IMR-90 (cell line): ENCODE results near the gene SPHK2. TPM values are rescaled to one million over a fixed set of nuclear protein-coding genes. Genes with fewer than 3 reads are reported as not detected.

ENCODE experiments used
- ATAC-seq: fragments of 200-7000 bp; cut with Tn5 transposase; 2 replicates; pipeline ENCODE4 v1.9.1; 2020; ENCODE audit warnings: low read depth, mild to moderate bottlenecking, moderate library complexity
- BruUV-seq: library from RNA; stranded (reverse); fragments of 400-500 nt; replicated peaks from 2 replicates; lab custom pipeline; 2021; lab: Mats Ljungman, UMichigan
- CTCF ChIA-PET: fragments of 300-600 bp; formaldehyde crosslinking; extraction: SDS; loops from one replicate; lab custom pipeline; 2021; ENCODE audit warnings: antibody characterized with exemption; lab: Yijun Ruan, JAX
- POLR2A ChIA-PET: fragments of 300-600 bp; sonication (Branson Sonifier 250); formaldehyde crosslinking; loops from one replicate; lab custom pipeline; 2022; ENCODE audit warnings: antibody characterized with exemption; ENCODE audit not compliant: unreplicated experiment; lab: Charles Lee
- DNase-seq: peaks from one replicate; pipeline ENCODE4 v3.0.0; 2013
- H2AFZ ChIP-seq: replicated peaks from 2 replicates; pipeline ENCODE3; 2013; ENCODE audit warnings: low read length, mild to moderate bottlenecking; ENCODE audit not compliant: poor library complexity
- H2AK5ac ChIP-seq: 2 replicates; pipeline ENCODE4 v1.6.1; 2013; ENCODE audit warnings: low read depth, low read length, inconsistent platforms
- H2AK9ac ChIP-seq: replicated peaks from 2 replicates; pipeline ENCODE3; 2013; ENCODE audit warnings: mild to moderate bottlenecking, low read depth, low read length, moderate library complexity; ENCODE audit not compliant: poor library complexity
- H2BK120ac ChIP-seq: 2 replicates; pipeline ENCODE4 v1.6.1; 2013; ENCODE audit warnings: low read depth, low read length, inconsistent platforms
- H2BK15ac ChIP-seq: 3 replicates; pipeline ENCODE4 v1.6.1; 2013; ENCODE audit warnings: low read depth, low read length, inconsistent platforms
- H2BK20ac ChIP-seq: 2 replicates; pipeline ENCODE4 v1.6.1; 2013; ENCODE audit warnings: low read depth, mild to moderate bottlenecking, inconsistent platforms, low read length, moderate library complexity
- H2BK5ac ChIP-seq: 2 replicates; pipeline ENCODE4 v1.6.1; 2013; ENCODE audit warnings: mild to moderate bottlenecking, low read depth, low read length, inconsistent platforms; ENCODE audit not compliant: poor library complexity, severe bottlenecking
- H3K14ac ChIP-seq: replicated peaks from 2 replicates; pipeline ENCODE4 v1.6.1; 2013; ENCODE audit warnings: low read depth, low read length, inconsistent platforms
- H3K18ac ChIP-seq: 2 replicates; pipeline ENCODE4 v1.6.1; 2013; ENCODE audit warnings: low read depth, low read length, control low read depth
- H3K23ac ChIP-seq: 2 replicates; pipeline ENCODE4 v1.6.1; 2013; ENCODE audit warnings: low read depth, low read length, inconsistent platforms
- H3K27ac ChIP-seq: 2 replicates; pipeline ENCODE4 v1.5.1; 2013; ENCODE audit warnings: mild to moderate bottlenecking, control low read depth, low read length; ENCODE audit not compliant: insufficient read depth
- H3K27me3 ChIP-seq: 2 replicates; pipeline ENCODE4 v1.6.1; 2013; ENCODE audit warnings: low read length; ENCODE audit not compliant: control insufficient read depth, insufficient read depth
- H3K36me3 ChIP-seq: 2 replicates; pipeline ENCODE4 v1.6.1; 2013; ENCODE audit warnings: low read length, mixed read lengths; ENCODE audit not compliant: control insufficient read depth, insufficient read depth
- H3K4ac ChIP-seq: 2 replicates; pipeline ENCODE4 v1.6.1; 2013; ENCODE audit warnings: low read depth, low read length, inconsistent platforms
- H3K4me1 ChIP-seq: 2 replicates; pipeline ENCODE4 v1.6.1; 2013; ENCODE audit warnings: low read length, mixed read lengths; ENCODE audit not compliant: control insufficient read depth, insufficient read depth
- H3K4me2 ChIP-seq: 2 replicates; pipeline ENCODE4 v1.6.1; 2013; ENCODE audit warnings: low read depth, mild to moderate bottlenecking, control low read depth, low read length, moderate library complexity
- H3K4me3 ChIP-seq: 2 replicates; pipeline ENCODE4 v1.5.1; 2013; ENCODE audit warnings: low read depth, mild to moderate bottlenecking, control low read depth, low read length, moderate library complexity; ENCODE audit not compliant: insufficient read depth
- H3K56ac ChIP-seq: 2 replicates; pipeline ENCODE4 v1.6.1; 2013; ENCODE audit warnings: low read length, inconsistent platforms; ENCODE audit not compliant: insufficient read depth; ENCODE audit errors: extremely low read depth
- H3K79me1 ChIP-seq, 2 experiments: 2 replicates each; pipeline ENCODE4 v1.6.1; 2013; ENCODE audit warnings: low read length in 2 of 2, inconsistent platforms in 1 of 2, low read depth in 1 of 2
- H3K9ac ChIP-seq: 2 replicates; pipeline ENCODE4 v1.6.1; 2013; ENCODE audit warnings: low read depth, low read length, control low read depth
- H3K9me1 ChIP-seq: 2 replicates; pipeline ENCODE4 v1.6.1; 2013; ENCODE audit warnings: low read length, inconsistent platforms; ENCODE audit not compliant: insufficient read depth
- H3K9me3 ChIP-seq: 2 replicates; pipeline ENCODE4 v1.6.1; 2013; ENCODE audit warnings: low read length; ENCODE audit not compliant: control insufficient read depth, insufficient read depth
- H4K20me1 ChIP-seq: 2 replicates; pipeline ENCODE4 v1.6.1; 2013; ENCODE audit warnings: low read length, inconsistent platforms; ENCODE audit not compliant: insufficient read depth
- H4K5ac ChIP-seq: 2 replicates; pipeline ENCODE4 v1.6.1; 2013; ENCODE audit warnings: mild to moderate bottlenecking, low read depth, low read length, control low read depth
- H4K8ac ChIP-seq, 2 experiments: 2 replicates each; pipeline ENCODE4 v1.6.1; 2013; ENCODE audit warnings: low read depth in 2 of 2, low read length in 2 of 2, control low read depth in 1 of 2, inconsistent platforms in 1 of 2
- H4K91ac ChIP-seq: 2 replicates; pipeline ENCODE4 v1.6.1; 2013; ENCODE audit warnings: low read depth, low read length, inconsistent platforms; ENCODE audit not compliant: insufficient read depth
- BHLHE40 ChIP-seq: fragments of 150-350 bp; IDR thresholded peaks from 2 replicates; pipeline ENCODE4 v1.6.1; 2016; ENCODE audit warnings: mild to moderate bottlenecking, low read depth, low read length
- CEBPB ChIP-seq: IDR thresholded peaks from 2 replicates; pipeline ENCODE4 v1.6.1; 2012; ENCODE audit warnings: low read depth, low read length, improper control_type of control experiment
- CHD1 ChIP-seq: IDR thresholded peaks from 2 replicates; pipeline ENCODE4 v1.6.1; 2012; ENCODE audit warnings: low read depth, low read length, improper control_type of control experiment
- FOS ChIP-seq: fragments of 150-350 bp; IDR thresholded peaks from 2 replicates; pipeline ENCODE4 v1.6.1; 2016; ENCODE audit warnings: low read depth, low read length
- MXI1 ChIP-seq: IDR thresholded peaks from 2 replicates; pipeline ENCODE4 v1.6.1; 2012; ENCODE audit warnings: low read depth, mild to moderate bottlenecking, low read length, moderate library complexity, borderline replicate concordance
- NFE2L2 ChIP-seq: fragments of 150-350 bp; IDR thresholded peaks from 2 replicates; pipeline ENCODE4 v1.6.1; 2016; ENCODE audit warnings: low read depth, mild to moderate bottlenecking, low read length
- POLR2A ChIP-seq: IDR thresholded peaks from 2 replicates; pipeline ENCODE4 v1.6.1; 2012; ENCODE audit warnings: mild to moderate bottlenecking, low read depth, low read length
- RAD21 ChIP-seq: IDR thresholded peaks from 2 replicates; pipeline ENCODE4 v1.6.1; 2012; ENCODE audit warnings: low read length, improper control_type of control experiment
- RCOR1 ChIP-seq: IDR thresholded peaks from 2 replicates; pipeline ENCODE4 v1.6.1; 2012; ENCODE audit warnings: mild to moderate bottlenecking, low read length, improper control_type of control experiment; ENCODE audit not compliant: insufficient replicate concordance
- RFX5 ChIP-seq: IDR thresholded peaks from 2 replicates; pipeline ENCODE4 v1.8.0; 2012; ENCODE audit warnings: low read depth, mild to moderate bottlenecking, low read length, moderate library complexity
- WGBS, 2 experiments: methylation state at CpG; one replicate each; pipeline versions ENCODE4 v1.1.5 to v1.1.7; 2013; ENCODE audit warnings: missing lambda C conversion rate in 2 of 2; ENCODE audit not compliant: insufficient read length in 1 of 2; ENCODE audit errors: extremely low coverage in 2 of 2; 5-methylcytosine and 5-hydroxymethylcytosine counted together
- dilution Hi-C: fragments of 300-500 bp; cut with HindIII; formaldehyde crosslinking; loops from one replicate; pipeline ENCODE4 v1.14.3; 2018; ENCODE audit warnings: low sequenced_read_pairs; ENCODE audit not compliant: unreplicated experiment
- in situ Hi-C: fragments of 300-500 bp; cut with MboI; formaldehyde crosslinking; loops from 3 replicates; pipeline ENCODE4 v1.14.3; 2019; ENCODE audit warnings: low sequenced_read_pairs, inconsistent platforms, mixed read lengths
- intact Hi-C: fragments of 100-400 bp; cut with micrococcal nuclease; formaldehyde crosslinking; loops from 2 replicates; pipeline ENCODE4 v1.10.0; 2022
- polyA plus RNA-seq, 3 experiments: library from polyadenylated mRNA; depleted of rRNA; stranded (reverse); fragments of >200 nt; gene quantifications; 2 replicates each; pipeline ENCODE4 v1.2.3, GENCODE V29; 2012; ENCODE audit warnings: low replicate concordance in 1 of 3
- total RNA-seq: library from RNA; depleted of rRNA; stranded (reverse); fragments of >200 nt; gene quantifications from 2 replicates; pipeline ENCODE4 v1.2.3, GENCODE V29; 2012
- TF ChIP-seq, protein P1 (sequence below): fragments of 150-350 bp; IDR thresholded peaks from 2 replicates; pipeline ENCODE4 v1.6.1; 2017; ENCODE audit warnings: mild to moderate bottlenecking, antibody characterized with exemption, low read length, low read depth
- TF ChIP-seq, protein P2 (sequence below): conservative IDR thresholded peaks from 2 replicates; pipeline ENCODE4 v1.5.1; 2012; ENCODE audit warnings: mild to moderate bottlenecking, low read depth, low read length, improper control_type of control experiment
- TF ChIP-seq, protein P3 (sequence below): fragments of 150-350 bp; IDR thresholded peaks from 2 replicates; pipeline ENCODE4 v1.6.1; 2016; ENCODE audit warnings: low read depth, mild to moderate bottlenecking, low read length, moderate library complexity, borderline replicate concordance

The SPHK2 gene
- total and polyA plus RNA-seq, 2 of the 4 experiments (the other 2 are of a cell fraction): 1.6 to 9.9 TPM

DNA sequence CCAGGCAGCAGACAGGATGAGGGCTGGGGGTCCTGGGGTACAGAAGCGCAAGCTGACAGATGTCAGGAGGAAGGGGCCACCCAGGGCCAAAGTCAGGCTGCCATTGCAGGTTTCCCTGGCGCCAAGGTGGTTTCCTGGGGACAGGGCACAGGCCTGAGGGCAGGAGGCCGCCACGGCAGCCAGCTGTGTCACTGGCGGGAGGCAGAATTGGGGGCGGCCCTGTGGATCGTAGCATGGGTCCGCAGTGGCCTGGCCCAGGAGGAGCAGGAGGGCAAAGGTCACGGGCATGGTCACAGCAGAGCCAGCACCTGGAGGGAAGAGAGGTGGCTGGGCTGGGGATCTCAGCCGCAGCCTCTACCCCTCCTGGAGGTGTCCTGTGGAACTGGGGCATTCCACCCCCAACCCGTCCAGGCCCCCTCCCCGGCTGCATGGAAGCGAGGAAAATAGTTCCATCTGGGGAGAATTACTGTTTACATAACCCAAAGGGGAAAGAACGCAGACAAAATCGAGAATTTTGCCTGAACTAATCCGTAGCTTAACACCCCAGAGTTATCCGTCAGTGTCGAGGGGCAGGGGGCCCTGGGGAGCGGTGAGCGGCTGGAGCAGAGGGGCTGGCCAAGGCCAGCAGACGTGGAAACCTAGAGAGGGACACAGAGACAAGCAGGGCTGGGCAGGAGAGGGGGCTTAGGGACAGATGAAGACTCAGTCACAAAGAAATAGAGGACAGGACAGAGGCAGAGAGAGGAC is 51.6 kb downstream of the SPHK2 start:
- Histone ChIP-seq H2BK15ac (no peak overlapping the region), H3K9ac (no peak overlapping the region), H3K23ac (no peak overlapping the region), H3K4me3 (no peak overlapping the region), H3K14ac (no peak overlapping the region), H3K27me3 (peaks cover 7% of the 10 kb centered on the region), H2AFZ (peak overlapping the region; percentile 43), H3K9me1 (no peaks in the 10 kb centered on the region), H2BK5ac (no peak overlapping the region), H4K8ac (no peak overlapping the region), H3K9me3 (no peaks in the 10 kb centered on the region), H2AK5ac (no peak overlapping the region), H3K27ac (no peak overlapping the region), H3K4ac (no peak overlapping the region), H3K4me2 (no peak overlapping the region), H2AK9ac (no peak overlapping the region), H3K56ac (no peak overlapping the region), H3K79me1 (no peaks in the 10 kb centered on the region), H3K36me3 (no peaks in the 10 kb centered on the region), H2BK120ac (no peak overlapping the region), H3K4me1 (no peaks in the 10 kb centered on the region), H4K20me1 (no peaks in the 10 kb centered on the region), H4K5ac (no peak overlapping the region), H2BK20ac (no peak overlapping the region), H3K18ac (no peak overlapping the region), H4K91ac (no peak overlapping the region)
- in situ Hi-C loops (no loop called here), intact Hi-C loops (no loop called here), dilution Hi-C loops (no loop called here)
- CTCF ChIA-PET: no interaction called here
- 62% methylated on average over 13 of the region's 21 CpGs; no CpG with 5 or more reads in 1 of the 2 experiments for WGBS, 2 experiments
- ATAC-seq: no peak
- no peak for TF ChIP-seq CEBPB
- no peak for TF ChIP-seq POLR2A
- TF ChIP-seq RCOR1: no peak
- no peak for TF ChIP-seq MXI1
- no peak for TF ChIP-seq FOS
- no peak for TF ChIP-seq CHD1
- TF ChIP-seq, protein P1, sequence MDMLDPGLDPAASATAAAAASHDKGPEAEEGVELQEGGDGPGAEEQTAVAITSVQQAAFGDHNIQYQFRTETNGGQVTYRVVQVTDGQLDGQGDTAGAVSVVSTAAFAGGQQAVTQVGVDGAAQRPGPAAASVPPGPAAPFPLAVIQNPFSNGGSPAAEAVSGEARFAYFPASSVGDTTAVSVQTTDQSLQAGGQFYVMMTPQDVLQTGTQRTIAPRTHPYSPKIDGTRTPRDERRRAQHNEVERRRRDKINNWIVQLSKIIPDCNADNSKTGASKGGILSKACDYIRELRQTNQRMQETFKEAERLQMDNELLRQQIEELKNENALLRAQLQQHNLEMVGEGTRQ: no peak
- no peak for TF ChIP-seq NFE2L2
- TF ChIP-seq RAD21: no peak
- TF ChIP-seq, protein P2, sequence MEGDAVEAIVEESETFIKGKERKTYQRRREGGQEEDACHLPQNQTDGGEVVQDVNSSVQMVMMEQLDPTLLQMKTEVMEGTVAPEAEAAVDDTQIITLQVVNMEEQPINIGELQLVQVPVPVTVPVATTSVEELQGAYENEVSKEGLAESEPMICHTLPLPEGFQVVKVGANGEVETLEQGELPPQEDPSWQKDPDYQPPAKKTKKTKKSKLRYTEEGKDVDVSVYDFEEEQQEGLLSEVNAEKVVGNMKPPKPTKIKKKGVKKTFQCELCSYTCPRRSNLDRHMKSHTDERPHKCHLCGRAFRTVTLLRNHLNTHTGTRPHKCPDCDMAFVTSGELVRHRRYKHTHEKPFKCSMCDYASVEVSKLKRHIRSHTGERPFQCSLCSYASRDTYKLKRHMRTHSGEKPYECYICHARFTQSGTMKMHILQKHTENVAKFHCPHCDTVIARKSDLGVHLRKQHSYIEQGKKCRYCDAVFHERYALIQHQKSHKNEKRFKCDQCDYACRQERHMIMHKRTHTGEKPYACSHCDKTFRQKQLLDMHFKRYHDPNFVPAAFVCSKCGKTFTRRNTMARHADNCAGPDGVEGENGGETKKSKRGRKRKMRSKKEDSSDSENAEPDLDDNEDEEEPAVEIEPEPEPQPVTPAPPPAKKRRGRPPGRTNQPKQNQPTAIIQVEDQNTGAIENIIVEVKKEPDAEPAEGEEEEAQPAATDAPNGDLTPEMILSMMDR: no peak
- TF ChIP-seq BHLHE40: no peak
- TF ChIP-seq, protein P3, sequence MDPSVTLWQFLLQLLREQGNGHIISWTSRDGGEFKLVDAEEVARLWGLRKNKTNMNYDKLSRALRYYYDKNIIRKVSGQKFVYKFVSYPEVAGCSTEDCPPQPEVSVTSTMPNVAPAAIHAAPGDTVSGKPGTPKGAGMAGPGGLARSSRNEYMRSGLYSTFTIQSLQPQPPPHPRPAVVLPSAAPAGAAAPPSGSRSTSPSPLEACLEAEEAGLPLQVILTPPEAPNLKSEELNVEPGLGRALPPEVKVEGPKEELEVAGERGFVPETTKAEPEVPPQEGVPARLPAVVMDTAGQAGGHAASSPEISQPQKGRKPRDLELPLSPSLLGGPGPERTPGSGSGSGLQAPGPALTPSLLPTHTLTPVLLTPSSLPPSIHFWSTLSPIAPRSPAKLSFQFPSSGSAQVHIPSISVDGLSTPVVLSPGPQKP: no peak
- TF ChIP-seq RFX5: no peak
- POLR2A ChIA-PET: no interaction called here
- BruUV-seq: no TSS peak
- DNase-seq: no peak
